ENCODE results near the gene CTDSP1.

The CTDSP1 gene

DNA sequence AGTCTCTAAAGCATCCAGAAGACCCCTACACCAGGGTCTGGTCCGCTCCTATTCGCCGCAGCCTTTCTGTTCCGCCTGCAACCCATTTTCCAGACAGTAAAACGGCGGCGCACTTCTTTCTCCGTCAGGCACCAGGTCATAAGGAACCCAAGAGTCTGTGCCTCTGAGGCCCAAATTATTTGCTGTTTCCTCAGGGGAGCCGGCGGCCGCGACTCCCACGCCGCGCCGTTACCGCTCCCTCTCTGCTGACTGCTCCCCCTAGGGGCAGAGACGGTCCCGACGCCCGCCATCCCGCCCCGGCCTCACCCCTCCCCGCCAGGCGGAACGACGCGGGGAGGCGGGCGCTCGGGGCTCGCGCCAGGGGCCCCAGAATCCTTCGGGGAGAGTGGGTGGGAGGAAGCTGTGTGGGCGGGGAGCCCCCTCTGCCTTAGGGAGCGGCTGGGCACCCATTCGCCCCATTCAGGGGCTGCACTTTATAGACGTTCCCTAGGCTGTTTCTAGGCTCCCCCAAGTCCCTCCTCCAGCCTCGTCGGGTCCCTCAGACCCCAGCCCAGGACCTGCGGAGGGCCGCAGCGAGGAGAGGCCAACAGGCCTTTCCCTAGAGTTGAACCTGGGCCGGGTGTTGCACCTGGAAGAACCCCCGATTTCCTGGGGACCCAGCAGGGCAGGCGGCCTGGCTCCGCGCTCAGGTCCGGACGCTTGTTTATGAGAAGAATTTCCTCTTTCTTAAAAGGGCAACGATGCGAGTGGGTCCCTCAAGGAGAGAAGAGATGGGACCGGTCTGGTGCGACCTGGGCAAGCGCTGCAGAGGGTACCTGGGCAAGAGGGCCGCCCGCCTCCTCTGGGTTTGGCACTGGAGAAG is 3.6 kb upstream of the CTDSP1 start:
- Histone ChIP-seq H3K4me3 (ENCODE audit: low read length) (peak overlapping the region; percentile 86), H3K9ac (ENCODE audit: low read depth, low read length) (peak overlapping the region; percentile 91), H3K27me3 (ENCODE audit: control insufficient read depth, insufficient read depth, low read length) (no peaks in the 10 kb centered on the region), H3K4me1 (ENCODE audit: control insufficient read depth, insufficient read depth, low read length) (peaks cover 27% of the 10 kb centered on the region), H3K4me2 (ENCODE audit: low read length) (peak overlapping the region; percentile 93), H3K36me3 (ENCODE audit: insufficient read depth, low read length) (no peaks in the 10 kb centered on the region), H3K9me3 (replicated peaks; ENCODE audit: low read length) (no peaks in the 10 kb centered on the region)

DNA sequence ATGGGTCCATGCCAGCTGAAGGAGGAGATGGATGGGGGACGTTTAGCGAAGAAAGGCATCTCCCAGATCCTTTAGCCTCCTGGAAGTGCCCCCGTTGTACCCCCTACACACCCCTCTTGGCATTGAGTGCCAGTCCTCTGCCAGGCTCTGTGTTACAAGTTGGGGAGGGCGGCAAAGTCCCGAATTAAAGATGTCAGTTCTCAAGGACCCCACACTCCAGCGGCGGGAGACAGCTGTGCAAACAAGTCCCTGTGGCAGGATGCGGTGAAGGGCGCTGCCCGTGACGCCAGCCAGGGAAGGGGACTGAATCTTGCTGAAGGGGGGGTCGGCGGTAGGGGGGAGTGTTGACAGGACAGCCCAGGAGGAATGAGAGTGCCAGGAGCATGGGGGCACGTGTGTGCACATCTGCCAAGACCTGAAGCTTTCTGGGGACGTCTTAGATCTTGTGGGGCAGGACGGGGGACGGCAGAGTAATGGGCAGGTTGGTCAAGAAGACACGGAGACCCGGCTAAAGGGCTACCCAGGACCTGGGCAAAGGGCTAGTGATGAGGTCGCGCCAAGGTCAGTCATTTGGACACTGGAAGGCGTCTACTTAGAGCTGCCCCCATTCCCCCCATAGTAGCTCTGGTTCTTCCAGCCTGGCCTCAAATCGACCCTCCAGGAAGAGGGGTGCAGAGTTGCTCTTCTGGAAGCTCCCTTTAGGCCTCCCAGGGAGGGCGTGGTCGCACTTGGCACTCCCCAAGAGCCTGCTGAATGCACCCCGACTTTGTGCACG is 2.8 kb upstream of the CTDSP1 start:
- Histone ChIP-seq H3K4me1 (ENCODE audit: control insufficient read depth, insufficient read depth, low read length) (peaks cover 35% of the 10 kb centered on the region), H3K9ac (ENCODE audit: low read depth, low read length) (peak overlapping the region; percentile 91), H3K27me3 (ENCODE audit: control insufficient read depth, insufficient read depth, low read length) (no peaks in the 10 kb centered on the region), H3K36me3 (ENCODE audit: insufficient read depth, low read length) (peaks cover 6% of the 10 kb centered on the region), H3K9me3 (replicated peaks; ENCODE audit: low read length) (no peaks in the 10 kb centered on the region), H3K4me3 (ENCODE audit: low read length) (peak overlapping the region; percentile 86), H3K4me2 (ENCODE audit: low read length) (peak overlapping the region; percentile 93)

DNA sequence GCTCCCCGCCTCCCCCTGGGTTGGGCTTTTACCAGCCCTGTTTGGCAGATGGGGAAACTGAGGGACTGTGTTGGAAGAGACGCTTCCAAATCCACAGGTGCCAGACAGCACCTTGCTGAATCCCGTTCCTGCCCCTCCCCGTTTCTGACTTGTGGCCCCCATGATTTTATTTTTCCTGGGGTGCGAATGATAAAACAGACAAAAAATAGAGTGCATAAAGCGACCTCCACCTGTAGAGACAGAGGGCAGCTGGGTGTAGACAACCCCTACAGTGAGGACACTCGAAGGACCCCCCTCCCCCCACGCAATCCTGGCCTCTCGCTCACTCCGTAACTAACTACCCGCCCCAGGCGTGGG is 2.2 kb upstream of the CTDSP1 start:
- H3K9me3 ChIP-seq (replicated peaks; ENCODE audit: low read length), result no peaks in the 10 kb centered on the region
- H3K27me3 ChIP-seq (ENCODE audit: control insufficient read depth, insufficient read depth, low read length), result no peaks in the 10 kb centered on the region
- H3K4me2 ChIP-seq (ENCODE audit: low read length), result peak overlapping the region; percentile 93
- peak overlapping the region; percentile 86 for H3K4me3 ChIP-seq (ENCODE audit: low read length)
- peak overlapping the region; percentile 91 for H3K9ac ChIP-seq (ENCODE audit: low read depth, low read length)
- peaks cover 40% of the 10 kb centered on the region for H3K4me1 ChIP-seq (ENCODE audit: control insufficient read depth, insufficient read depth, low read length)
- peaks cover 11% of the 10 kb centered on the region for H3K36me3 ChIP-seq (ENCODE audit: insufficient read depth, low read length)

DNA sequence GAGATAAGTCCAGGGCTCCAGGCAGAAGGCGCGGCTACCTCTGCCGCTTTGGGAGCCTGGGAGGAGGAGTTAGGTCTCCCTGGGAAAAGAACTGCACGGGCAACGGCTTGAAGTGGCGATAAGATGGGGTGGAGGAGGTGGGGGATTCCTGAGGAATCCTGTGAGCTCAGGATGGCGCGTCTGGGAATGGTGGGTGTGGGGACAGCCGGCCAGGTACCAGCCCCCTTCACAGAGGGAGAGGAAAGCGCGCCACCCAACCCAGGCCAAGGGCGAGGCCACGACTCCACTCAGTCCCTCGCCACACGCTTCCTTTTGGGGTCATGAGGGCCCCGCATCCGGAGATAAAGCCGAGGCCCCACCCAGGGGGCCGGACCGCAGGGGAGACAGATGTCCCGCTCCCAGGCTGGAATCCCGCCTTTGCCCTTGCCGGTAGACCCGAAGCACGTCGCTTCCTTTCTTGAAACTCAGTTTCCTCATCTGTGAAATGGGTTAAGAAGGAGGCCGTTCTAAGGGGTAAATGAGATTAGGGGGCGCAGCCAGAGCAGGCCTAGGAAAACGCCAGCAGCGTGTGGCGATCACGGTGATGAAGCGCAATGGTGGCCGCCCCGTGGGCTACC is 1.7 kb upstream of the CTDSP1 start:
- Histone ChIP-seq H3K4me2 (ENCODE audit: low read length) (peak overlapping the region; percentile 93), H3K27me3 (ENCODE audit: control insufficient read depth, insufficient read depth, low read length) (no peaks in the 10 kb centered on the region), H3K4me3 (ENCODE audit: low read length) (peak overlapping the region; percentile 86), H3K9ac (ENCODE audit: low read depth, low read length) (peak overlapping the region; percentile 91), H3K9me3 (replicated peaks; ENCODE audit: low read length) (no peaks in the 10 kb centered on the region), H3K36me3 (ENCODE audit: insufficient read depth, low read length) (peaks cover 15% of the 10 kb centered on the region), H3K4me1 (ENCODE audit: control insufficient read depth, insufficient read depth, low read length) (peaks cover 42% of the 10 kb centered on the region)

DNA sequence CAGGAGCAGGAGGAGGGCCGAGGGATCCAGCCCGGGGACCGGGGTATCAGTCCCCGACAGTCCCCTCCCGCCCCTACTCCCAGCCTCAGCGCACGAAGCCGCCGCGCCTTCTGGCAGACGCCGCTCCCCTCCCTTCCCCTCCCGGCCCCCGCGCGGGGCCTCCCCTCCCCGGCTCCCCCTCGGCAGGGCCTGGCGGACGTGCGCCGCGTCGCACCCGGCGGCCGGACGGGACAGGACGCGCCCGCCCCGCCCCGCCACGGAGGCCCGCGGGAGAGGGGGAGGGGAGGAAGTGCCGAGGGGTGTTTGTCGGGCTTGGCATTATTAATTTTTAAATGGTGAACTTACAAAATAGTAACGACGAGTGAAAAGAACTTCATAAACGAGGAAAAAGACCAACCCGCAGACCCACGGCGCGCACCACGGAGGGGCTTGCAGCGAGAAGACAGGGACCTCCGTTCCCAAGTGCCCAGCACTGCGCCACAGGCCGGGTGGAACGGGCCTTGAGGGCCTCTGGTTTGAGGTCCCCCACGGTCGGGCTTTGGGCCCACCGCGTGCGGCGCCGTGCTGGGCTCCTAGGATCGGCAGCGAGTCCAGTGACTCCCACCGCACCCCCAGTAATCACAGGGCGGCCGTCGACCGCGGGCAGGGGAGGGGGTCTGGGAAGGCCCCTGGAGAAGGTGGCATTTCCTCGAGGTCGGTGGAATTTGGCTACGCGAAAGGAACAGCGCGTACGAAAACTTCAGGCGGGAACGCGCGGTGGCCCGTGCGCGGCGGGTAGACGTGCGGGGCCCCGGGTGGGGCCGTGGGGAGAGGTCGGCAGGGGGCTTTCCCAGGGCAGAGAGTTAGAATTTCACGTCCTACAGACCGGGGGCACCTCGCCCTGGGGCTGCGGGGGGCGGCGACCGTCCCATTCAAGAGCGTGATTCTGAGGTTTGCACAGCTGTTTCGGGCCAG is 954 bp upstream of the CTDSP1 start:
- H3K4me1 ChIP-seq (ENCODE audit: control insufficient read depth, insufficient read depth, low read length), result peaks cover 42% of the 10 kb centered on the region
- peak overlapping the region; percentile 91 for H3K9ac ChIP-seq (ENCODE audit: low read depth, low read length)
- peaks cover 23% of the 10 kb centered on the region for H3K36me3 ChIP-seq (ENCODE audit: insufficient read depth, low read length)
- peak overlapping the region; percentile 93 for H3K4me2 ChIP-seq (ENCODE audit: low read length)
- peak overlapping the region; percentile 86 for H3K4me3 ChIP-seq (ENCODE audit: low read length)
- H3K9me3 ChIP-seq (replicated peaks; ENCODE audit: low read length), result no peaks in the 10 kb centered on the region
- no peaks in the 10 kb centered on the region for H3K27me3 ChIP-seq (ENCODE audit: control insufficient read depth, insufficient read depth, low read length)

DNA sequence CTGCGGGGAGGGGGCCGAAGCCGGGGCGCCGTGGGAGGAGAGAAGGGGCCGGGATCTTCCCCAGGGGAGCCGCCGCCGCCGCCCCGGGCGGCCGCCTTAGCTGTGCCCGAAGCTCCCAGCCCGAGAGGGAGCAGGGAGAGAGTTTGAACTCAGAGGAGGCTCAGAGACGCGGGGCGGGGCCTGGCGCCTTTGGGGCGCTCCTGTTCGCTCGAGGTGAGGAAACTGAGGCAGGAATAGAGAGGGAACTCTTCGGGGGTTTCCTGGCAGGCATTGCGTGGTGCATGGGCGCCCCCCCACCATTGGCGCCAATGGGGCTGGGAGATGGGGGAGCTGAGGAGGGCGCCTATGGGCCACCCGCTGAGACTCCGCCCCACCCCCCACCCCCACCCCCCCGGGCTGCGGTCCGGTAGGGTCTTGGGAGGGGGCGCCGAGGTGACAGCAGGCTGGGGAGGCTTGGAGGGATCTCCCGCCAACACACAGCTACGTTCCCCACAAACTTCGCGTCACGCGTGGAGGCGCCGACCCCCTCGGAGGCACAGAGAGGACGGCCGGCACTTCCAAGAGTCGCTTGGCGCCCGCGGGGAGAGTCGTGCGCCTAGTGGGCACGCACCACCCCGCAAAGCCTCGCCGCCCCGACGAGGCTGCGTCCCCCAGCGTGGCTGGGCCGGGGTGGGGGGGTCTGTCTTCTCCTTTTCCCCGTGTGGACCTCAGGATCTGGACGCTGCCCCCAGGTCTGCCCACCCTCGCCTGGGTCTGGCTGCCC is 680 bp downstream of the CTDSP1 start:
- H3K27me3 ChIP-seq (ENCODE audit: control insufficient read depth, insufficient read depth, low read length), result no peaks in the 10 kb centered on the region
- peak overlapping the region; percentile 92 for H3K4me2 ChIP-seq (ENCODE audit: low read length)
- H3K4me3 ChIP-seq (ENCODE audit: low read length), result peak overlapping the region; percentile 93
- peak overlapping the region; percentile 92 for H3K9ac ChIP-seq (ENCODE audit: low read depth, low read length)
- H3K4me1 ChIP-seq (ENCODE audit: control insufficient read depth, insufficient read depth, low read length), result peaks cover 50% of the 10 kb centered on the region
- H3K9me3 ChIP-seq (replicated peaks; ENCODE audit: low read length), result no peaks in the 10 kb centered on the region
- peaks cover 32% of the 10 kb centered on the region for H3K36me3 ChIP-seq (ENCODE audit: insufficient read depth, low read length)

DNA sequence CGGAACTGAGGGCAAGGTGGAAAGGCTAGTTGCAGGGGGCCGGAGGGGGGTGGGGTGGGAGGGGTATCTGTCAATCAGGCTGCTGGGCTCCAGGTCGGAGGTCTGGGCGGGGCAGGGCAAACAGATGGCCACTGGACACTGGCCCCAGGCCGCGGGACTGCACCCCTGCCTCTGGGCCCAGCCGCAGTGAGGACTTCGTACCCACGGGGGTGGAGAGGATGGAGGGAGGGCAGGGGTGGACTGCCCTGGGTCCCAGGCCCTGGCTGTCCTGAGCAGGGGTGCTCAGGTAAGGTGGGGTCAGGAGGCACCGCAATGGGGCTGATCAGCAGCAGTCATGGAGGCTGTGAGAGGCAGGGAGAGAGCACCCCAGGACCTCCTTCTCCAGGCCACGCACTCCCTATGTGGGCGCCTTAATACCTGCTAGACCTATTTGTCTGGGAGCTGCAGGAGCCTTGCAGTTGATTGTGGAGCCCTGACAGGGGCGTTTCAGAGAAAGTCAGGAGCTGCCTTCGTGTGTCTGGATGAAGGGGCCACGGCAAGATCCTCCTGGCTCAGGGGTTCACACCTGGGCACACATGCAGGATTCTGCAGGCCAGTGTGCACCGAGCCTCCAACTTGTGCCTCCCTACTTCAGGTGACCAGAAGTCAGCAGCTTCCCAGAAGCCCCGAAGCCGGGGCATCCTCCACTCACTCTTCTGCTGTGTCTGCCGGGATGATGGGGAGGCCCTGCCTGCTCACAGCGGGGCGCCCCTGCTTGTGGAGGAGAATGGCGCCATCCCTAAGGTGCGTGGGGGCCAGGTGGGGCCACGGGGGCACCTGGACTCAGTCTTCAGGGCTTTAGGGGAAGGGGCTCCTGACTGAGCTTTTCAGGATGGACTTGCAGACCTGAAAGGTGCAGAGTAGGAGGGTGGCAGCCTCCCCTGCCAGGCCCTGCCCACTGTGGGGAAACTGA is 1.5 kb downstream of the CTDSP1 start:
- no peaks in the 10 kb centered on the region for H3K27me3 ChIP-seq (ENCODE audit: control insufficient read depth, insufficient read depth, low read length)
- H3K4me2 ChIP-seq (ENCODE audit: low read length), result peak overlapping the region; percentile 92
- peaks cover 32% of the 10 kb centered on the region for H3K36me3 ChIP-seq (ENCODE audit: insufficient read depth, low read length)
- H3K9me3 ChIP-seq (replicated peaks; ENCODE audit: low read length), result no peaks in the 10 kb centered on the region
- H3K9ac ChIP-seq (ENCODE audit: low read depth, low read length), result peak overlapping the region; percentile 92
- peaks cover 58% of the 10 kb centered on the region for H3K4me1 ChIP-seq (ENCODE audit: control insufficient read depth, insufficient read depth, low read length)
- peak overlapping the region; percentile 93 for H3K4me3 ChIP-seq (ENCODE audit: low read length)

DNA sequence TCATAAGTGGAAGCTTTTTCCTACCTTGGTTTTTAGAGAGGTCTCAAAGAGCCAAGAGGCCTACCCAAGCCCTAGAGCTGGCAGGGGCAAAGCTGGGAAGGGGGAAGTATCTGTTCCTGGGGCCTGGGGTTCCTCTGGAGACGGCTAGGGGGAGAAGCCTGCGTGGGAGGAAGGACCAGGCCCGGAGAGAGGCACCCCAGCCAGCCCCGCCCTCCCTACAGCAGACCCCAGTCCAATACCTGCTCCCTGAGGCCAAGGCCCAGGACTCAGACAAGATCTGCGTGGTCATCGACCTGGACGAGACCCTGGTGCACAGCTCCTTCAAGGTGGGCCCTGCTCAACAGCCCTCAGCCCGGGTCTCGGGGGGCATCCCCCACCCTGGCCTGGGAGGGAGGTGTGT is 2.2 kb downstream of the CTDSP1 start:
- peaks cover 57% of the 10 kb centered on the region for H3K4me1 ChIP-seq (ENCODE audit: control insufficient read depth, insufficient read depth, low read length)
- peaks cover 32% of the 10 kb centered on the region for H3K36me3 ChIP-seq (ENCODE audit: insufficient read depth, low read length)
- peak overlapping the region; percentile 93 for H3K4me3 ChIP-seq (ENCODE audit: low read length)
- H3K4me2 ChIP-seq (ENCODE audit: low read length), result peak overlapping the region; percentile 92
- no peaks in the 10 kb centered on the region for H3K27me3 ChIP-seq (ENCODE audit: control insufficient read depth, insufficient read depth, low read length)
- peak overlapping the region; percentile 92 for H3K9ac ChIP-seq (ENCODE audit: low read depth, low read length)
- H3K9me3 ChIP-seq (replicated peaks; ENCODE audit: low read length), result no peaks in the 10 kb centered on the region

DNA sequence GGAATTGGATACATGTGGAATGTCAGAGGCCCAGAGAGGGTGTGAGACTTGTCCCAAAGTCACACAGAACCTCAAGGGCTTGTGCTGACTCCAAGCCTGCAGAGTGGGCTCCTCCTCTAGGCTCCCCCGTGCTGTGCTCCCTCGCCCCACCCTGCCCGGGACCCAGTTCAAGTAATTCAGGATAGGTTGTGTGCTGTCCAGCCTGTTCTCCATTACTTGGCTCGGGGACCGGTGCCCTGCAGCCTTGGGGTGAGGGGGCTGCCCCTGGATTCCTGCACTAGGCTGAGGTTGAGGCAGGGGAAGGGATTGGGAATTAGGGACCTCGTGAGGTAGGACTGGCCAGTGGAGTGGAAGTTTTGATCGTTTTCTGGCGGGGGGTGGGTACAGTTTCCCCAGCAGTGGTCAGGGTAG is 2.8 kb downstream of the CTDSP1 start:
- H3K9me3 ChIP-seq (replicated peaks; ENCODE audit: low read length), result no peaks in the 10 kb centered on the region
- H3K27me3 ChIP-seq (ENCODE audit: control insufficient read depth, insufficient read depth, low read length), result no peaks in the 10 kb centered on the region
- H3K4me3 ChIP-seq (ENCODE audit: low read length), result peak overlapping the region; percentile 93
- H3K4me1 ChIP-seq (ENCODE audit: control insufficient read depth, insufficient read depth, low read length), result peaks cover 57% of the 10 kb centered on the region
- peak overlapping the region; percentile 46 for H3K9ac ChIP-seq (ENCODE audit: low read depth, low read length)
- peaks cover 32% of the 10 kb centered on the region for H3K36me3 ChIP-seq (ENCODE audit: insufficient read depth, low read length)
- H3K4me2 ChIP-seq (ENCODE audit: low read length), result peak overlapping the region; percentile 92

Measured in skeletal muscle satellite cell (primary cell).